Endodermal cell (in vitro differentiated cells): Measurements from ENCODE around the gene AP3B2. TPM values are rescaled to one million over a fixed set of nuclear protein-coding genes. Genes with fewer than 3 reads are reported as not detected.

Source experiments
- DNase-seq: peaks from one replicate; pipeline ENCODE4 v3.0.0-alpha.2; 2017
- H3K27ac ChIP-seq: 2 replicates; pipeline ENCODE4 v1.5.1; 2013; ENCODE audit warnings: mild to moderate bottlenecking, low read depth, low read length, moderate library complexity
- H3K27me3 ChIP-seq: 2 replicates; pipeline ENCODE4 v1.6.1; 2013; ENCODE audit warnings: mild to moderate bottlenecking, low read length, moderate library complexity; ENCODE audit not compliant: insufficient read depth, control insufficient read depth, poor library complexity, severe bottlenecking
- H3K36me3 ChIP-seq: 2 replicates; pipeline ENCODE4 v1.7.0; 2013; ENCODE audit warnings: mild to moderate bottlenecking, low read length, moderate library complexity; ENCODE audit not compliant: control insufficient read depth, insufficient read depth
- H3K4me1 ChIP-seq: one replicate; pipeline ENCODE4 v1.7.0; 2013; ENCODE audit warnings: low read length; ENCODE audit not compliant: control insufficient read depth, insufficient read depth
- H3K4me3 ChIP-seq: 2 replicates; pipeline ENCODE4 v1.5.1; 2013; ENCODE audit warnings: mild to moderate bottlenecking, low read length, moderate library complexity
- H3K9ac ChIP-seq: 2 replicates; pipeline ENCODE4 v1.6.1; 2013; ENCODE audit warnings: mild to moderate bottlenecking, low read length, moderate library complexity; ENCODE audit not compliant: poor library complexity, severe bottlenecking; ENCODE audit errors: extremely low read depth
- H3K9me3 ChIP-seq: 2 replicates; pipeline ENCODE4 v1.6.1; 2013; ENCODE audit warnings: mild to moderate bottlenecking, low read length, moderate library complexity; ENCODE audit not compliant: control insufficient read depth
- H3K27ac Mint-ChIP-seq: 2 replicates; pipeline ENCODE4 v1.8.0; 2020; ENCODE audit warnings: mixed read lengths
- H3K27me3 Mint-ChIP-seq: 2 replicates; pipeline ENCODE4 v1.8.0; 2021; ENCODE audit warnings: mild to moderate bottlenecking, mixed read lengths; ENCODE audit not compliant: insufficient read depth
- H3K36me3 Mint-ChIP-seq: 2 replicates; pipeline ENCODE4 v1.8.0; 2020; ENCODE audit warnings: low read depth, mixed read lengths
- H3K4me1 Mint-ChIP-seq: 2 replicates; pipeline ENCODE4 v1.8.0; 2020; ENCODE audit warnings: mixed read lengths
- H3K4me3 Mint-ChIP-seq: 2 replicates; pipeline ENCODE4 v1.8.0; 2020; ENCODE audit warnings: mild to moderate bottlenecking, moderate library complexity, mixed read lengths
- H3K9me3 Mint-ChIP-seq: 2 replicates; pipeline ENCODE4 v1.8.0; 2020; ENCODE audit warnings: mild to moderate bottlenecking, mixed read lengths
- CTCF ChIP-seq: fragments of 200-600 bp; sonication (generic); conservative IDR thresholded peaks from 2 replicates; pipeline ENCODE4 v1.5.0; 2021; ENCODE audit warnings: antibody characterized with exemption, mild to moderate bottlenecking
- WGBS, 2 experiments: methylation state at CpG; one replicate each; pipeline versions ENCODE4 v1.1.5 to v1.1.7; 2013; ENCODE audit warnings: missing lambda C conversion rate in 2 of 2, mixed read lengths in 1 of 2; ENCODE audit not compliant: insufficient coverage in 1 of 2, insufficient read length in 1 of 2; 5-methylcytosine and 5-hydroxymethylcytosine counted together
- total RNA-seq, 2 donors: library from RNA; stranded (reverse); fragmentation: NEBNext Ultra II Directional in 1 of 2; extraction: Animal tissue kit (Norgen Biotek cat#: 25700) in 1 of 2; gene quantifications; 2 replicates in 1 of 2; 3 replicates in 1 of 2; pipeline ENCODE4 v1.2.1, GENCODE V29; 2021

AP3B2 gene
- total RNA-seq, 2 donors from 2014 or later, result 22.4 to 24.4 TPM

- Histone ChIP-seq H3K36me3 (no peaks in the 10 kb centered on the region), H3K27me3 (no peaks in the 10 kb centered on the region), H3K4me3 (no peak overlapping the region), H3K27ac (no peak overlapping the region), H3K9me3 (no peaks in the 10 kb centered on the region), H3K4me1 (no peaks in the 10 kb centered on the region), H3K9ac (no peak overlapping the region)
- no peak for TF ChIP-seq CTCF
- no peak for DNase-seq
- peaks cover 4% of the 10 kb centered on the region for H3K4me1 Mint-ChIP-seq
- H3K4me3 Mint-ChIP-seq, result no peak overlapping the region
- H3K9me3 Mint-ChIP-seq, result no peaks in the 10 kb centered on the region
- peaks cover 3% of the 10 kb centered on the region for H3K27me3 Mint-ChIP-seq
- WGBS, 2 experiments, result 77 to 83% methylated on average over 5 to 12 of the region's 12 CpGs
- H3K27ac Mint-ChIP-seq, result no peak overlapping the region
- H3K36me3 Mint-ChIP-seq, result no peaks in the 10 kb centered on the region
Measured at GRCh38 chr15:82613747-82614146, 95.9 kb downstream of the AP3B2 start.

- Histone ChIP-seq H3K4me1 (no peaks in the 10 kb centered on the region), H3K36me3 (no peaks in the 10 kb centered on the region), H3K27ac (no peak overlapping the region), H3K4me3 (no peak overlapping the region), H3K9ac (no peak overlapping the region), H3K27me3 (no peaks in the 10 kb centered on the region), H3K9me3 (no peaks in the 10 kb centered on the region)
- no peaks in the 10 kb centered on the region for H3K36me3 Mint-ChIP-seq
- 89% methylated on average over 3 of the region's 4 CpGs; no CpG with 5 or more reads in 1 of the 2 experiments for WGBS, 2 experiments
- H3K4me3 Mint-ChIP-seq, result no peak overlapping the region
- no peaks in the 10 kb centered on the region for H3K27me3 Mint-ChIP-seq
- TF ChIP-seq CTCF, result no peak
- peaks cover 3% of the 10 kb centered on the region for H3K4me1 Mint-ChIP-seq
- H3K9me3 Mint-ChIP-seq, result no peaks in the 10 kb centered on the region
- H3K27ac Mint-ChIP-seq, result no peak overlapping the region
- DNase-seq, result no peak
Measured at GRCh38 chr15:82611348-82611747, 98.3 kb downstream of the AP3B2 start.

Other genes starting within 250 kb of the AP3B2 start
- gene RPS17, start 169.4 kb downstream of the AP3B2 start, total RNA-seq, result 1,000 to 10,000 TPM; 1,918 to 2,023 TPM
- gene CPEB1, start 62.5 kb downstream of the AP3B2 start, total RNA-seq, result 1 to 10 TPM; 1.0 to 1.4 TPM
- not detected for gene FSD2, start 96.2 kb upstream of the AP3B2 start, total RNA-seq
- 1 to 10 TPM; 3.7 to 4.4 TPM for gene WHAMM, start 99.8 kb upstream of the AP3B2 start, total RNA-seq
- 10 to 100 TPM; 31.8 to 32.7 TPM for gene HOMER2, start 242.8 kb upstream of the AP3B2 start, total RNA-seq